ENCODE results near the gene TRDN.

Gene TRDN, protein sequence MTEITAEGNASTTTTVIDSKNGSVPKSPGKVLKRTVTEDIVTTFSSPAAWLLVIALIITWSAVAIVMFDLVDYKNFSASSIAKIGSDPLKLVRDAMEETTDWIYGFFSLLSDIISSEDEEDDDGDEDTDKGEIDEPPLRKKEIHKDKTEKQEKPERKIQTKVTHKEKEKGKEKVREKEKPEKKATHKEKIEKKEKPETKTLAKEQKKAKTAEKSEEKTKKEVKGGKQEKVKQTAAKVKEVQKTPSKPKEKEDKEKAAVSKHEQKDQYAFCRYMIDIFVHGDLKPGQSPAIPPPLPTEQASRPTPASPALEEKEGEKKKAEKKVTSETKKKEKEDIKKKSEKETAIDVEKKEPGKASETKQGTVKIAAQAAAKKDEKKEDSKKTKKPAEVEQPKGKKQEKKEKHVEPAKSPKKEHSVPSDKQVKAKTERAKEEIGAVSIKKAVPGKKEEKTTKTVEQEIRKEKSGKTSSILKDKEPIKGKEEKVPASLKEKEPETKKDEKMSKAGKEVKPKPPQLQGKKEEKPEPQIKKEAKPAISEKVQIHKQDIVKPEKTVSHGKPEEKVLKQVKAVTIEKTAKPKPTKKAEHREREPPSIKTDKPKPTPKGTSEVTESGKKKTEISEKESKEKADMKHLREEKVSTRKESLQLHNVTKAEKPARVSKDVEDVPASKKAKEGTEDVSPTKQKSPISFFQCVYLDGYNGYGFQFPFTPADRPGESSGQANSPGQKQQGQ

DNA sequence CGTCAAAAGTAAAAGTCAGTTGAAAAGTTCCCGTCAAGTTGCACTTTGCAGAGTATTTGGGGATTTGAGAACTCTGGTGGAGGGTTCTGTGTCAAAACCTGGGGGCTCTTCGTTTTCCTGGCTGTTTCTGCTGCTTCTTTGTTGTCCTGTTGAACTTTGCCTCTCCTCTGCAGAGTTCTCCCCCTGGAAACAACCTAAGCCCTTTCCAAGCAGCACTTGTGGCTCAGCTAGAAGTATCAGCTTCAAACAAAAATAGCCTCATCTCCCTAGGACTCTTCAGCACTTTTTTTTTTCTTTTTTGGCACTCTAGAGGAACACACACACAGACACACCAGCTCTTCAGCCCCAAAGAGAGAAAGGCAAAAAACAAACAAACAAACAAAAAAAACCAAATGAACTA is at the start of gene TRDN:
TSS of gene TRDN (minus strand) at position 169 of the 400 bp plus-strand sequence. CDS start 175 bp downstream, outside the sequence.
- DNase-seq = no peak

DNA sequence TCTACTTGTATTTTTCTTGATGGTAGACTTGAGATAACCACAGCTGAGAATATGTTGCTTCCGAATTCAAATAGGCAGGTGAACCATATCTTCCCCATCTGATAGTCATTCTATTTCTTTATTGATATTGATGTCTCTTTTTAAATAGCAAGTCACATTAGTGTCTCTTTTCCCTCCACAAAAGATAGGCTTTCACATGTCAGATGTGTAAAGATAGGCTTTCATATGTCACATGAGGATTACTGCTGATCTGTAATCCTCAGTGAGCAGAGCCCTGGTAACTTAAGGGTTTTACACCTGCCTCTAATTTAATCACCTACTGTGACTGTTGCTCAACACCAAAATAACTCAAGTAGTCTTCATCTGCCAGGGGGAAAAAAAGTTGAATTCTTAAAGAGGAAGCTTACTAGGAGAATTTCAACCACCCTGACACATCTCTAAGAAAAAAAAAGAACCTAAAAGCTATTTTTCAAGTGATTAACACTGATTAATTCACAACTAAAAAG is 45.3 kb upstream of the TRDN start:
- DNase-seq = no peak

DNA sequence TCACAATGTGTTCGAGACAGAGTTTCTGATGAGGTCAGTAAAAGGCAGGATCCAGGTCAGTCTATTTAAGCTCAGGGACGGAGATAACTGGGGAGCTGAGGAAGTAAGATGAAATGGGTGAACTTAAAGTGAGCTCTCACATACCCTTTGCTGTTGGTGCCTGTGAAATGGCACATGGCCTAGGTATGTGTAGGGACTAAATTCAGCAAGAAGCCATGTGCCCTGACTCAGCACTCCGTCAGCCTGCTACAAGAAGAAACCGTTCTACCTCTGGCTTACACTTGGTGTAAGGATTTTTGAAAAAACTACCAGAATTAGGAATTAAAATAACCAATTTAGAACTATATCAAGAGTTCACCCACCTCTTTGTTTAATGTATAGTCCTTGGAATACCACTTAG is 41.1 kb upstream of the TRDN start:
- no peak for DNase-seq

DNA sequence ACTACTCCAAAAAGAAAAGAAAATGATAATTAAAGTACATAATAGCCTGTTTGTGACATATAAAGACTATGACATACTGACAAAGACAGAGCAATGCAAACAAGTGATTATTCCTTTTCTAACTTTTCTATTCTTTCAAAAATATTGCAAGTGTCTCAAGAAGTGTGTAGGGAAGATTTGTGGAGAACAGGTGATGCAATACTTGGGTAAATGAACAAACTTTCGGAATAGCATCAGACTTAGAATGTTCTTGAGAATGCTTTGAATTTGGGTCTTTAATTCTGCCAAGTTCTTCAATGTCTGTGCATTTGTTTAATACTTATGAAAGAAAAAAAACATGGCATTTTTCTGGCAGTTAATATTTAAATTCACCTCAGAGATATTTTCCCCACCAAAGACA is 40.0 kb upstream of the TRDN start:
- DNase-seq = no peak

DNA sequence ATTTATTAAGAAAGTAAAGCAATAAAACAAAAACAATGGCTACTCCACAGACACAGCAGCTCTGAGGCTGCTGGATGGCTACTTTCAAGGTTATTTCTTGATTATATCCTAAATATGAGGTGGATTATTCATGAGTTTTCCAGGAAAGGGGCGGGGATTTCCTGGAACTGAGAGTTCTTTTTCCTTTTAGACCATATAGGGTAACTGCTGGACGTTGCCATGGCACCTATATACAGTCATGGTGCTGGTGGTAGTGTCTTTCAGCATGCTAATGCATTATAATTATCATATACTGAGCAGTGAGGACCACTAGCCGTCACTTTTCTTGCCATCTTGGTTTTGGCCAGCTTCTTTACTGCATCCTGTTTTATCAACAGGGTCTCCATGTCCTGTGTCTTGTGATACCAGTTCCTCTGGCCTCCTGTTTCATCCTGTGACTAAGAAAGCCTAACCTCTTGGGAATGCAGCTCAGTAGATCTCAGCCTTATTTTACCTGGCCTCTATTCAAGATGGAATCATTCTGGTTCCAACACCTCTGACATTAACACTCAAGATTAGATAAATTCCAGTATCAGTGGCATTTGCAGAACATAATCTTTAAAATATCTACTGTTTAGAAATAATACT is 32.3 kb upstream of the TRDN start:
- no peak for DNase-seq

DNA sequence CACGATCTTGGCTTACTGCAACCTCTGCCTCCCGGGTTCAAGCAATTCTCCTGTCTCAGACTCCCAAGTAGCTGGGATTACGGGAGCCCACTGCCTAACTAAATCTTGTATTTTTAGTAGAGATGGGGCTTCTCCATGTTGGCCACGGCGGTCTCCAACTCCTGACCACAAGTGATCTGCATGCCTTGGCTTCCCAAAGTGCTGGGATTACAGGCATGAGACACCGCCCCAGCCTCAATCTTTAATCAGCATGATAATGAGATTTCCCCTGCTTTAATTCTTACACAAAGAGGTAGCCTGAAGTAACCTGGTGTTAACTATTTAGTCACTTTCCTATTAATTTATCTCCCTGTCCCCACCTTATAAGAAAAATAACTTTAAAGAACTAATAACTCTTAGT is 31.3 kb upstream of the TRDN start:
- DNase-seq = no peak

DNA sequence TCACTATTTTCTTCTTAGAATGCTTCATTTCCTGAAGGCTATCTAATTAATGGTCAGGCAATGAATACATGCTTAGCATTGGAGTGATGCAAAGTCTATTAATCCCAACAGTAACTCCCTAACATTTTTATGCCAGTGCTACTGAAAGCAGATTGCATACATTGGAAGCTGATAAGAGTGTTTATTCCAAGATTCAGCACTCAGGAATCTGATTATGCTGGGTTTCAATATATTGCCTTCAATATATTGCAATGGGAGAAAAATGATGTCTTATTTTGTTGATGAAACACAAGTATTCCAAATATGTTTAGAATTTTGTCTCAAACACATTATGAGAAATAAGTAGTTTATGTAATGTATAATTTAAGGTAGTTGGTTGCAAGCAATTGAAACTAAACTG is 26.7 kb upstream of the TRDN start:
- DNase-seq = no peak

DNA sequence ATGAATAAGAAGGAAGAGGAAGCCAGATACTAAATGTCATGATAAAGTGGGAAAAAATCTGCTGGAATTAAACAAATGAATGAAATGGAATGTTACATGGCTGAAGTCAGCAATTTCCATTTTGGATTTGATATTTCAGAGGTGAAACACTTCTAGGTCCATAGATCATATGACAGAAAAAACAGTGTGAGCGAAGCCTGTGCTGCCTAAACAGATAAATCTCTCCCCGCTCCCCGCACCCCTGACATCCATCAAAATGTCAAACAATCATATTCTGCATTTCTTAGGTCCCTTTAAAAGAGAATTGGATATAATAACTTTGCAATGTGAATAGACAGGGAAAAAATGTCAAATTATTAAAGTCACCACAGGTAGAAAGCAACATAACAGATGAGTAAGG is 26.0 kb upstream of the TRDN start:
- no peak for DNase-seq

DNA sequence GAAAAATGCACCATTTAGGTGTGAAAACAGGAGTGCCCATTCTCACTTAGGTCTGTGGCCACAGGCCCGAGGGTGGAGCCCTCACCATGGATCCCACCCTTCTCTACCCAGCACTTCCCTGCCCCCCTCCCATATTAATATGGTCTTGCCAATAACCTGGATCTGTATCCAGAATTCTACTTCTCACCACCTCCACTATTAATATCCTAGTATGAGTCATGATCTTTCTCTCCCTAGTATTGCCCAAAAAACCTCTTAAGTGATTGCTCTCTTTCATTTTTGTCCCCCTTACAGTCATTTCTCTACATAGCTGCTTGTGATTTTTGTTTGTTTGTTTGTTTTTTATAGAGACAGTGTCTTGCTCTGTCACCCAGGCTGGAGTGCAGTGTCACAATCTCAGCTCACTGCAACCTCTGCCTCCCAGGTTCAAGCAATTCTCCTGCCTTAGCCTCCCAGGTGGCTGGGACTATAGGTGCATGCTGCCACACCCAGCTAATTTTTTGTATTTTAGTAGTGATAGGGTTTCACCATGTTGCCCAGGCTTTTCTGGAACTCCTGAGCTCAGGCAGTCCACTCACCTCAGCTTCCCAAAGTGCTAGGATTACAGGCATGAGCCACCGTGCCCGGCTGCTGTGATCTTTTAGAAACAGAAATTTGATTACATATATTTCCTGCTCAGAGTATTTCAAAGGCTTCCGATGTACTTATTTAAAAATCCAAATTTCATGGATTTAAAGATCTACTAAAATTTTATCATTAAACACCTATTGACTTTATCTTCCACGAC is 24.5 kb upstream of the TRDN start:
- no peak for DNase-seq

DNA sequence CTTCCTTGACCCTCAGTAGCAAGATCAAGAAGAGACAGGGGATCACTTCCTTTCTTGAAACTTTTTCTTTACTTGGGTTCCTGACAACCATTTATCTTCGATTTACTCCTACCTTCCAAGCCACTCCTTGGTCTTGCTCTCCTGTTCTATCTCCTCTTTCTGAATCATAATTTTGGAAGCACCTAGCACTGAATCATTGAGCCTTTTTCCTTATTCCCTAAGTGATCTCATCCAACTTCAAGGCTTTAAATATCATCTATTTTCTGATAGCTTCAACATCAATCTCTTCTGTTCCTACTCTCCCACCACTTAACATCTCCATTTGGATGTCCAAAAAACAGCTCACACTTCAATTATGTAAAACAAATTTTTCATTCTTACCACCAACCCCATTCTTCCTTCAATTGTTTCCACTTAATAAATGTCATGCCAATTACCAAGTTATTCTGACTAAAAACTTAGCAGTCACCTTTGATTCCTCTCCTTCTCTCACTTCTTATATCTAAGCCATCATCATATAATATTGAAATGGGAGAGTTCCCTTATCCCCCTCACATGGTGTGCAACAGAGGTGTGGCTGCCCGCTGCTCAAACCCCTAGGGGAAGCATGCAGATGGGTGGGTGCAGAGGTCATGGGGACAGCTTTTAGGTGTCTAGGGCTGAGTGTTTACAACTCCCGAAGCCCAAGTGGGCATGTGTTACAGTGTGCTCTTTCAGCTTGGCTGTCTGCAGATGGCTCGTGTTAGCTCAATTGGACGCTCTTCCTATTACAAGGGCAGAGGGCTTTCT is 23.4 kb upstream of the TRDN start:
- no peak for DNase-seq

DNA sequence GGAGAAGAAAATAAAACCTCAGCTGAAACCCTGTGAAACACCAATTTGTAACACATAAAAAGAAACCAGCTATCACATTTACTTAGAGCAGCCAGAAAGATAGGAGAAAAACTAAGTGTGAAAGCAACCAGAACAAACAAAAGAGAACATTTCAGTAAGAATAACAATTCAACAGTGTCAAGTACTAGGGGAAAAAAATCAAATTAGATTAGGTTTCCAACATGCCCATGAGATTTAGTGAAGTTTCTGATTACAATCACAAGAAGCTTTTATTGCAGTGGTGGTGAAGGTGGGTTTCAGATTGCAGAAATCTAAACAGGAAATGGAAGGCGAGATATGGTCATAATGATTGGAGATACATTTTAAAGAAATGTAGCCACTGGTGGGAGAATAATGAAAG is 22.1 kb upstream of the TRDN start:
- no peak for DNase-seq

DNA sequence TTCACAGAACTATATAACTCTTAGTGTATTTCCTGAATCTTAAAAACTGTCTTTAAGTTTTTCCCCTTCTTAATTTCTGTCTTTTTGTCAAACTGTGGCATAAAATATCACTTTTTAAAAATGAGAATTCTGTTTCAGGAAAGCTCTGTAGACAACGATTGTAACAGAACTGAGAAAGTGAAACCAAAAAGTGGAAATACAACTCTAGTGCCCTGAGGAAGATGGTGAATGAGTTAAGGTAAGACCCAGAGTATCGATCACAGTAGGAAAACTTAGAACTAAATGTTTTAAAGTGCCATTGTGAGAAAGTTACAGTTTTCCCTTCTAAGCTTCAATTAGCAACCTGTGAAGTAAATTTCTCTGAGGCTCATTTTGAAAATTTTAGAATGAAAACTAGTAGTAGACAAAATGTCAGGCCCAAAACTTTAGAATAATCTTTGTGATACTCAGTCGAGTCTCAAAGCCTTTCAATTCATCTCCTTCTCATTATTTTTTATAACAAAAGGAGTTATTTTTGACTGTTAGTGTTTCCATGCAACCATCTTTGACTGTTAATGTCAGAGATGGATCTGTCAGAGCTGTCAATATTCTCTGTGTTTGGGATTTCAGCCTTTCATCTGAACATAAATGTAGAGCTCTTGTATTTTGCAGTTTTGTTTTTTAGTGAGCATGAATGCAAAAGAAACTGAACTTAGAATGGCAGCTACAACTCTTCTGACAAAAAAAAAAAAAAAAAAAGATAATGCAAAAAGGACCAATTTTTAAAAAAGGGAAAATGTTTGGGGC is 19.0 kb upstream of the TRDN start:
- DNase-seq = peak in 1 of 2 donors; percentile 3

DNA sequence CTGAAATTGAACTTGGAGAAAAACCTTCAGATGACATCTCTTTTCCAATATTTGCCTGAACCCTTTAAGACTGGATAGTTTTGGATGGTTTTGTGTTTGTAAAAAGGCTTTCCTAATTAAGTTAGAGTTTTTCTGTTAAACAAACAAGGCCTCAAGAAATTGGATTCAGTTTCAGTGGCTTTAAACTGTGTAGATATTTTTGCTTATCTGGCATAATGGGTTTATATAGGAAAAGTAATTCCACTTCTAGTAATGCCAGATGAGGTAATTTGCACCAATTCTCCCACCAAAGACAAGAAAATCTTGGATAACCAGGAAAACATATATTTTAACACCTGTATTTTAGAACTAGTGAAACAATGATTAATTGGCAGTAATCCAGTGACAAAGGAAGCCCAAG is 12.0 kb upstream of the TRDN start:
- no peak for DNase-seq

DNA sequence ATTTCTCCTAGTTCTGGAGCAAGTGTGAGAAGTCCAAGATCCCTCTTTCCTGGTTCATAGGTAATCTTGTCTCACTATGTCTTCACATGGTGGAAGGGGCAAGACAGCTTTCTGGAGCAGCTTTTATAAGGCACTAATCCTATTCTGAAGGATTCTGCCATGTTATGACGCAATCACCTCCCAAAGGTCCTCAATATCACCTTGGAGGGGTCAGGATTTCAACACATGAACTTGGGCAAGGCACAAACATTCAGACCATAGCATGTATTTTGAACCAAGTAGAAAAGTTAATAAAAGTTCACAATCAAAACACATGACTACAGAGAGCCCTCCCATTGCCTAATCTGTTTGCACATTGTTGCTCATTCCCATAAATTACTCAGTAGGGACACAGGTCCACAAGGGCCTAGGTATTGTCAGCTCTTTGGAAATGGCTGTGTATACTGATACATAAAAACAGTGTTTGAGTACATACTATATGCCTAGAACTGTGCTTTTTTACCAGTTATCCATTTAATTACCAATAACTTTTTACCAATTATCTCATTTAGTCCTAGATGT is 11.3 kb upstream of the TRDN start:
- DNase-seq = no peak

DNA sequence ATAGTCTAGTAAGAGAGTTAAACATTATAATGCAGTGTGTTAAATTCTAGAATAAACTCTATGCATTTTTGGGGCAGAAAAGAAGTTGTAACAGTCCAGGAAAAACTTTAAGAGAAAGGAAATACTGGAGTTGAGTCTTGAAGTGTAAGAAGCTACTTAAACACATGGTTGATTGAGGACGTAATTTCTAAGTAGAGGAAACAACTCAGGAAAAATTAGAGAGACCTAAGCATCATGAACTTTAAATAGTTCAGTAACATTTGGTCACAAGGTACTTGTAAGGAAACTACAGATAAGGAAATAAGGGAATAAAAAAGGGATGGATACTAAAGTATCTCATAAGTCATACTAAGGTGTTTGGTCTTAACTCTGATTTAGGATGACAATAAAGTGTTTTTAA is 4.7 kb upstream of the TRDN start:
- DNase-seq = no peak

DNA sequence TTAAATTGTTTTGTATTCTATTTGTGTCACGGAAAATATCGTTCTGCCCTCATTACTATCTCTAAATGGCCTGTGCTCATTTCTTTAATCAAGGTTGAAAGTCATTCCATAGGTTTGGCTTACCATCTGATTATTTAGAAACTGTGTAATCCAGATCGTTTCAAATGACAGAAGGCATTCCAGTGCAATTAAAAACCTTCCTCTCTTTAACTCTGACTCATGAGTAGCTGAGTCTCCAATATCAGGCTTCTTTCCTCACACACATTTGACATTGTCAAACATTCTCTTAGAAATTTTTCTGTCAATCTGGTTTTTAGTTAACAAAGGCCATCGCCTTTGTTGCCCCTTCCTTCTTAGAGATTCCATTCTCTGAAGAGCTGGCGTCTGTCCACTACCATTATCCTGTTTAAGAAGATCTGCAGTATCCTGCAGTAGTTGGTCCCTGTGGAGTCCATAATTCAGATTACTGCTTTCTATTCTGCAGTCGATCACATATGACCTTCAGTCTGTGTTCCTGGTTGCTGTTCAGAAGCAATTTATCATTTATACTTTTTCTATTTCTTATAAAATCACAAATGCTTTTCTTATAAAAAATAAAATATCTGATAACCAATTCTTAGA is 3.9 kb upstream of the TRDN start:
- DNase-seq = no peak

DNA sequence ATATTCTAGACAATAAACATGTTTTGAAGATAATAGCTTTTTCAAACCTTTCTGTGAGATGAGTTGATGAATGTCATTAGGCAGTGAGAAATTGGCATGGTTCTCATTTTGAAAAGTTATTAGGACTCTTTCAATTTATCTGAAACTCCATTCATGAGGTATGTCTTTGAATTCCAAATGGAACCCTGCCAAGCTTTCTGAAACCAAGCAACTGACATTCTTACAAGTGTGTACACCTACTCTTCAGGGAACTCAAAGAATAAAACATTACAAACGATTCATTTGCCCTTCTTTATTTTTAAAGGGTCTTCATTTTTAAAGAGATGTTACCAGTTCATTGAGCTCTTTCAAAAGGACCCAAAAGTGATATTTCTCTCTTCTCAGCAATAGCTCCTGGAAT is 2.1 kb upstream of the TRDN start:
- no peak for DNase-seq

DNA sequence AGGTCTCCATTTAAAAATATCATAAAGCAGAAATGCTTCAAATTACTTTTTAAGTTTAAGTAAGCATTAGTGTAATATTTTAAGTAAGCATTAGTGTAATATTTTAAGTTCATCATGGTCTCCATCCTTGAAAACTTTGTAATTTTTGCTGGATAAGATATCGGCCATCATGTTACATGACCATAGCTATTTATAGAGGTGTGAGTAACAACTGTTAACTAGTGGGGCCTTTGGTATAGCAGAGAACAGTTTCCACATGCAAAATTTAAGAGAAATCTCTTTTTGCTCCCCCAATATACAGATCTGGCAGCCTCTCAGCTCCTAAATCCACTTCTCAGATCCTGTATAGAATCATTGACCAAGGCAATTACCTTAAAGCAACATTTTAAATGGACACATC is 468 bp downstream of the TRDN start:
- no peak for DNase-seq

DNA sequence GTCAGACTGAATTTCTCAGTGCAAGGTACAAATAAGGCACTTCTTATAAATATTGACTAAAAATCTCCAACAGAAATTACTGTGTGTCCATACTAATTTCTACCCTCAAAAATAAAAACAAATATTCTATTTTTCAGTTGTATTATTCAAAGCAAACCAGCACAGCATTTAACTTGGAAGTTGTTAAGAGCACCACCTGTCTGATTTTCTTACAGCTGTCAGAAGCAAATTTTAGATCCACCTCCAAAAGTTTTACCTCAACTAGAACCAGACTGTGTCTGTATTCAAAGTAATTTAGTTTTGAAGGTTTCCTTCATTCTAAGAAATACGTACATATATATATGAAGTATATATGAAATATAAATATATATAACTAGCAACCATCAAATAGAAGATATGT is 1.2 kb downstream of the TRDN start:
- DNase-seq = no peak

DNA sequence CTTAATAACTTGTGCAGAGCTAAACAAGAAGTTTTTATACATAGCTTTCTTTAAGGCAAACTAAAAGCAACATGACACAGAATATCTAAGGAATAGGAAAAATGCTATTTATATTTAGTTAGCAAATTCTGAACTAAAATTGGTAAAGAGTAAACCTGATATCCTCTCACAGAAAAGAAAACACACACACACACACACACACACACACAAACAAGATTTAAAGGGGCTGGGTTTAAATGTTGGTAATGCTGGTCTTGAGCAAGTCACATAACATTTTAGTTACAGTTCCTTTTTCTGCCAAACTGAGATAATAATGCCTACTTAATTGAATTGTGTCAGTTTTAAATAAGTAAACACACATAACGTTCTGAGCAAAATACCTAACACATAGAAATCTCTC is 1.6 kb downstream of the TRDN start:
- no peak for DNase-seq

DNA sequence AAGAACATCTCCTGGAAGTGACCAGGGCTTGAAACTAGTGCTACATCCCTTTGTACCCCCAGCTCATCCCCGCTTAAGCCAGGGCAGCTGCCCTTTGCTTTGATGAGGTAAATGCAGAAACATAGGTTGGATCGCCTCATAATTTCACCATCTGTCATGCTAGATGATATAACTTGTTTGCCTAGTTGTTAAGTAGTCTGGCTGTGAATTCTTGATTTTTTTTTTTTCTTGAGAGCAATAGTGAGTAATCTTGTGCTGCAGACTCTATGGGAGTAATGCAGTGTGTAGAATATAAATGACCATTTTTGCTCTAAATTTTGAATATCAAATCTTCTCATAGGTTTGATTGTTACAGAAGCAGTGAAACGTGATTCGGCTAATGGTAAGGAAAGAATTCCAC is 4.1 kb downstream of the TRDN start:
- DNase-seq = no peak

Measured in bone marrow (tissue), 2 donors.